NT2/D1 (cell line): ENCODE measurements around the gene ADSS1.

ENCODE experiments used
- DNase-seq: peaks from one replicate; pipeline ENCODE4 v3.0.0-alpha.2; 2011; ENCODE audit warnings: low read depth, low spot score
- H3K27me3 ChIP-seq: 2 replicates; pipeline ENCODE4 v1.6.0; 2011; ENCODE audit warnings: mild to moderate bottlenecking; ENCODE audit not compliant: insufficient read length, insufficient read depth
- H3K36me3 ChIP-seq: 2 replicates; pipeline ENCODE4 v1.6.1; 2011; ENCODE audit warnings: mild to moderate bottlenecking, low read length, mixed read lengths; ENCODE audit not compliant: insufficient read depth, insufficient read length
- H3K4me1 ChIP-seq: 2 replicates; pipeline ENCODE4 v1.5.1; 2011; ENCODE audit not compliant: insufficient read depth, insufficient read length
- H3K4me3 ChIP-seq: 2 replicates; pipeline ENCODE4 v1.5.1; 2011; ENCODE audit warnings: low read depth; ENCODE audit not compliant: insufficient read length
- H3K9ac ChIP-seq: 2 replicates; pipeline ENCODE4 v1.6.0; 2011; ENCODE audit warnings: low read depth; ENCODE audit not compliant: insufficient read length
- H3K9me3 ChIP-seq: 2 replicates; pipeline ENCODE4 v1.5.1; 2011; ENCODE audit warnings: mild to moderate bottlenecking, low read length; ENCODE audit not compliant: insufficient read depth
- SUZ12 ChIP-seq: IDR thresholded peaks from 2 replicates; pipeline ENCODE4 v1.6.1; 2011; ENCODE audit not compliant: insufficient read length, insufficient read depth; ENCODE audit errors: extremely low read depth
- YY1 ChIP-seq: IDR thresholded peaks from 2 replicates; pipeline ENCODE4 v1.6.1; 2011; ENCODE audit not compliant: insufficient read length, insufficient read depth
- ZNF274 ChIP-seq: IDR thresholded peaks from 2 replicates; pipeline ENCODE4 v1.6.1; 2011; ENCODE audit warnings: mild to moderate bottlenecking, low read depth, low read length

ADSS1 gene

GRCh38 chr14:104757681-104758392, 33.8 kb downstream of the ADSS1 start:
- H3K36me3 ChIP-seq, result peaks cover 79% of the 10 kb centered on the region
- H3K9me3 ChIP-seq, result no peaks in the 10 kb centered on the region
- no peak for DNase-seq
- no peak overlapping the region for H3K9ac ChIP-seq
- H3K4me1 ChIP-seq, result peaks cover 16% of the 10 kb centered on the region
- TF ChIP-seq ZNF274 (no peak), SUZ12 (no peak), YY1 (no peak)
- H3K4me3 ChIP-seq, result no peak overlapping the region
- no peaks in the 10 kb centered on the region for H3K27me3 ChIP-seq

- no peak for TF ChIP-seq ZNF274
- no peak for TF ChIP-seq YY1
- TF ChIP-seq SUZ12, result no peak
- peaks cover 12% of the 10 kb centered on the region for H3K4me1 ChIP-seq
- H3K36me3 ChIP-seq, result peaks cover 74% of the 10 kb centered on the region
- H3K4me3 ChIP-seq, result no peak overlapping the region
- no peaks in the 10 kb centered on the region for H3K9me3 ChIP-seq
- H3K9ac ChIP-seq, result no peak overlapping the region
- no peak for DNase-seq
- no peaks in the 10 kb centered on the region for H3K27me3 ChIP-seq
Observed at GRCh38 chr14:104758981-104759969, 35.2 kb downstream of the ADSS1 start.

DNA sequence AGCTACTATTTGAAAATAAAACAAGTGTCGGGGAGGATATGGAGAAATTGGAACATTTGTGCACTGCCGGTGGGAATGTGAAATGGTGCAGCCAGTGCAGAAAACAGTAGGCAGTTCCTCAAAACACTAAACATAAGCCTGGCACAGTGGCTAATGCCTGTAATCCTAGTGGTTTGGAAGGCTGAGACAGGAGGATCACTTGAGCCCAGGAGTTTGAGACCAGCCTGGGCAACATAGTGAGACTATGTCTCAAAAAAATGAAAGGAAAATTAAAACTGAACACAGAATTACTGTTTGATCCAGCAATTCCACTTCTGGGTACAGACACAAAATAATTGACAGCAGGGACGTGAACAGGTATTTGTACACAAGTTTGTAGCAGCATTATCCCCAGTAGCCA, 41.5 kb downstream of the ADSS1 start:
- TF ChIP-seq SUZ12 (no peak), YY1 (no peak), ZNF274 (no peak)
- H3K9me3 ChIP-seq, result peaks cover under 1% of the 10 kb centered on the region; the same call in 1 of the 2 replicates

GRCh38 chr14:104766256-104766862, 42.3 kb downstream of the ADSS1 start:
- TF ChIP-seq SUZ12 (no peak), ZNF274 (no peak), YY1 (no peak)
- DNase-seq, result no peak
- Histone ChIP-seq H3K36me3 (peaks cover 28% of the 10 kb centered on the region), H3K4me1 (peaks cover 8% of the 10 kb centered on the region), H3K4me3 (no peak overlapping the region), H3K27me3 (no peaks in the 10 kb centered on the region), H3K9me3 (peaks cover 9% of the 10 kb centered on the region; the same call in 1 of the 2 replicates), H3K9ac (no peak overlapping the region)

More for the DNA sequence above, 41.5 kb downstream of the ADSS1 start:
- no peak for DNase-seq
- H3K36me3 ChIP-seq, result peaks cover 27% of the 10 kb centered on the region
- no peaks in the 10 kb centered on the region for H3K27me3 ChIP-seq
- peaks cover 11% of the 10 kb centered on the region for H3K4me1 ChIP-seq
- H3K9ac ChIP-seq, result no peak overlapping the region
- no peak overlapping the region for H3K4me3 ChIP-seq

DNA sequence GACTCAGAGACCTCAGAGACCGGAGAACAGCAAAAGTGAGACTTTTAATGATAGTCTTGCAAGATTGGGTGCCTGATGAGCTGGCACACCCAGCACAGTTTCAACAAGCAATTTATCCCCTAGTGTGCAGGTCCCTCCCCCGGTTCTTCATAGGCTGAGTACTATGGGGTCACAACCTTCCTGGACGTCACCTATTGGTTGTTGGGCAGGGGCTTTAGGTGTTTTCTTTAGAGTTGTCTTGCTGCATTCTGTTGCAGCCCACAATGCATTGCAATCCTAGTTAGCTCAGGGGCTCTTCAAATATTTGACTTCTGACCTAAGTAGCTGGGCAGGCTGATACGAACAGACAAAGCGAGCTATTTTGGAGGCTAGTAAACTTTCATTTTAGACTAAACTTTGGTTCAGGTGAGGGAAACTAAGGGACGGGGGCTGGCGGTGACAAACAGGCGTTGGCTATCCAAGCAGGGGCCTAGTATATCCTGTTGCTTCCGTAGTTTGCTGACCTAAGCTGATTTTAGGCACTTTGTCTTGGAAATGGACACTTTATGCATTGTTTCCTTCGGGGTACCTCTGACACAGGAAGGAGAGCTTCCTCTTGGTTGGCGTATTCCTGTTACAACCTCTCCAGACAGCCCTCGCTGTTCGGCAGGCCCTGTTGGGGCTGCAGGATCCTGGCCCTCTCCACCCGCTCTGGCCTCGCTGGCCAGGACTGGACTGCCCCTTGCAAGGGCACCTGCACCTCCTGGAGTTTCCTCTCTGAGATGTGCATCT, 43.0 kb downstream of the ADSS1 start:
- no peak for TF ChIP-seq ZNF274
- H3K4me1 ChIP-seq, result peaks cover 8% of the 10 kb centered on the region
- peak overlapping the region; percentile 32 for H3K9ac ChIP-seq
- DNase-seq, result no peak
- H3K27me3 ChIP-seq, result no peaks in the 10 kb centered on the region
- peaks cover 15% of the 10 kb centered on the region; the same call in 1 of the 2 replicates for H3K9me3 ChIP-seq
- no peak overlapping the region for H3K4me3 ChIP-seq
- H3K36me3 ChIP-seq, result peaks cover 33% of the 10 kb centered on the region

DNA sequence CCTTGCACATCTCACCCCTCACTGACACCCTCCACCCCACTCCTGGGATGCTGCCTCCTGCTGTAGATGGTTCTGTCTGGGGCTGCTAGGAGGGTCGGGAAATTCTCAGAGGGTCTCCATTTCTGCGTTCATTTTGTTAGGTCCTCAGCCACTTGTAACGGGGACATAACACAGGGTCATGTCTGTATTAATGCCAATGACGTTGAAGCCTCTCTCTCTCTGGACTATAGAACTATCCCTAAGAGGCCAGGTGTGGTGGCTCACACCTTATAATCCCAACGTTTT, 43.5 kb downstream of the ADSS1 start:
- TF ChIP-seq ZNF274, result no peak
- no peak for TF ChIP-seq YY1
- no peak for TF ChIP-seq SUZ12
- Histone ChIP-seq H3K4me3 (no peak overlapping the region), H3K27me3 (no peaks in the 10 kb centered on the region), H3K36me3 (peaks cover 33% of the 10 kb centered on the region), H3K4me1 (peaks cover 8% of the 10 kb centered on the region), H3K9me3 (peaks cover 19% of the 10 kb centered on the region; the same call in 1 of the 2 replicates), H3K9ac (peak overlapping the region; percentile 32)
- no peak for DNase-seq
